Stimulated activated naive CD8-positive, alpha-beta T cell treated with anti-CD3 and anti-CD28 coated beads, Interleukin-15, Interleukin-2, amounts not matched to agents 100 ng/mL and 50 ng/mL, for 24 hours (primary cell): ENCODE results near the gene PAK5.

Experiments used
- H3K27ac Mint-ChIP-seq: one replicate; pipeline ENCODE4 v1.8.0; 2021; ENCODE audit warnings: mild to moderate bottlenecking, mixed read lengths
- H3K27me3 Mint-ChIP-seq: one replicate; pipeline ENCODE4 v1.8.0; 2021; ENCODE audit warnings: mixed read lengths
- H3K36me3 Mint-ChIP-seq: one replicate; pipeline ENCODE4 v1.8.0; 2021; ENCODE audit warnings: low read depth, mixed read lengths
- H3K4me1 Mint-ChIP-seq: one replicate; pipeline ENCODE4 v1.8.0; 2021; ENCODE audit warnings: low read depth, mixed read lengths
- H3K4me3 Mint-ChIP-seq: one replicate; pipeline ENCODE4 v1.8.0; 2021; ENCODE audit warnings: mild to moderate bottlenecking, mixed read lengths
- H3K9me3 Mint-ChIP-seq: one replicate; pipeline ENCODE4 v1.8.0; 2021; ENCODE audit warnings: mixed read lengths

The PAK5 gene

GRCh38 chr20:9534025-9534424 lies 304.9 kb downstream of the PAK5 start:
- peaks cover 6% of the 10 kb centered on the region for H3K27me3 Mint-ChIP-seq
- H3K4me1 Mint-ChIP-seq = no peaks in the 10 kb centered on the region
- H3K4me3 Mint-ChIP-seq = no peak overlapping the region
- no peaks in the 10 kb centered on the region for H3K9me3 Mint-ChIP-seq
- H3K27ac Mint-ChIP-seq = no peak overlapping the region
- no peaks in the 10 kb centered on the region for H3K36me3 Mint-ChIP-seq

DNA sequence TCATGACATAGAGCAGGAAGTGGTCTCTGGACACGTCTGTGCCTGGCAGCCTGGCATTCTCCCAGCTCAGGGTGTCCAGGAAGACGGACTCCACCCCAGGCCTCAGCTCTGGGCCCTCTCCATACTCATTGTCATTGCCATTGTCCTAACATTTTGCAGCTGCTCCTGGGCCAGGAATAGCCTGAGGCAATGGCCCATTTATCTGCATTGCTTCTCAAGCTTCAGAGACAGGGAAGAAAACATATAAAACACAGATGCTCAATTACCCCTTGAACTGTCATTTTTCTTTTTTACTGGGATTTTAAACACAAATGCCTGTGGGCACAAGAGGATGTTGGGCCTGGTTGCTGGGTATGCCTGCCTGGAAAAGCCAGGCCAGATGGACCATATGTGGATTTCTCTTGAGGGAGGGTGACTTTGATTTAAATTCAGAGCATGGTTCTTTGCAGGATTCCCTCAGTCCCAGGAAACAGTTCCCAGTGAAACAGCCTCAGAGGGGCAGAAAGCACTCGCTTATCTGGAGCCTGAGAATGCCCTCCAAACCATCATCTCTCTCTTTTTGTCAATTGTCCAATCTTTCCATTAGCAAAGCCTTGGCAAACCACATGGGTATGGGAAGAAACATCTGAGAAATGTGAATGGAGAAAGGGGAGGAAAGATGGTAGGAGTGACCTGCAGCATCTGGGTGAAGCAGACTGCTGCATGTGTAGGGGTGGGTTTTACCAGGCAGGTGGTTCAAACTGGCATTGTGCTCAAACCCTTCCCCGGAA lies 306.6 kb downstream of the PAK5 start:
- H3K4me1 Mint-ChIP-seq = no peaks in the 10 kb centered on the region
- no peak overlapping the region for H3K27ac Mint-ChIP-seq
- H3K4me3 Mint-ChIP-seq = no peak overlapping the region
- H3K36me3 Mint-ChIP-seq = no peaks in the 10 kb centered on the region
- peaks cover 6% of the 10 kb centered on the region for H3K27me3 Mint-ChIP-seq
- H3K9me3 Mint-ChIP-seq = no peaks in the 10 kb centered on the region

DNA sequence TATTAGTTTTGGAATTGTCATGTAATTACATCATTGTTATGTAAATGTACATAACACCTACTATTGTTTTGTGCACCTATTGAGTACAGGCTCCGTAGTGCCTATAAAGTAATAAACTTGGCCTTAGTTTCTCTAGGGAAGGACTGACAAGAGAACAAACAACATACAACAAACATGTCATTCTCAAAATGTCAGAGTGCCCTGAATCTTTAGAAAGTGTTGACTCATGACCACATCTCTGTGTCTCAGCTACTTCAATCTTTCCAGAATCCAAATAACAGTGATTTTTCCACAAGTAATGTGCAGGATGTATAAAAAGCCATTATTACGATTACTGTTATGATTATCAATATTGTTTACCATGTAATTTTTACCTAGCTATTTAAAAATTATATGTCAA lies 307.3 kb downstream of the PAK5 start:
- Mint-ChIP-seq H3K4me3 (no peak overlapping the region), H3K4me1 (no peaks in the 10 kb centered on the region), H3K27me3 (peaks cover 6% of the 10 kb centered on the region), H3K9me3 (no peaks in the 10 kb centered on the region), H3K36me3 (no peaks in the 10 kb centered on the region), H3K27ac (no peak overlapping the region)

DNA sequence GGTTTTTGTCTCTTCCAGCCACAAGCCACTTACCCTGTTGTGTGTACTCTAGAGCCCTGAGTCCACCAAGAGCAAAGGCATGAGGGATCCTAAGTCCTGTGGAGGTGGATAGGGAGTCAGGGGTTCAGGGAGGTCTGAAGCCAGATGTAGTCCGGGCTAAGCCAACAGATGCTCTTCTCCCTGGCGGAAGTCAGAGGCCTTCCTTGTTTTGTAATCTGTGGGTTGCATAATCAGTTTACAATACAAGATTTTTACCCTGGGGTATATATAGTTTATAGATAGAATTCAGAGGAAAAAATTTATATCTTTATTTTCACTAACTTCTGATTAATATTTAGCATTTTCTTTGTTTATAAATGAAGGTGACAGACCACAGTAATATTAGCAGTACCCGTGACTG lies 315.2 kb downstream of the PAK5 start:
- H3K4me1 Mint-ChIP-seq = no peaks in the 10 kb centered on the region
- H3K27me3 Mint-ChIP-seq = peaks cover 11% of the 10 kb centered on the region
- H3K27ac Mint-ChIP-seq = no peak overlapping the region
- no peaks in the 10 kb centered on the region for H3K9me3 Mint-ChIP-seq
- H3K36me3 Mint-ChIP-seq = no peaks in the 10 kb centered on the region
- no peak overlapping the region for H3K4me3 Mint-ChIP-seq

DNA sequence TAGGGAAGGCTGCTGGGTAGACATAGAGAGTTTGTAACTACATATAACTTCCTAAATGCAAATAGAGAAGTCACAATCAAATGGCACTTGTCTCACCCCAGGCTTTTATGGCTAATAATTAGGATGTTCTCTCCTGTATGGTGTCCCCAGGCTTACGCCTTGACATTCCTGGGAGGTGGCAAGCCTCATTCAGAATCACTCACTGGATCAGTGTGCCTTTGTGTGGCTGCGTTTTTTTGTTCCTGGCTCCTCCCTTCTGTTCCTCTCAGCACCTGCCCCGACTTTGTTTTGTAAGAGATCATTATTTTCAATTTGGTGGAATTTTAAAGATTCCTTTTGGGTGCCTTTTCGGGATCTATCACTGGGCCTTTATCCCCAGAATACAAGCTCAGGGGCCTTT lies 318.8 kb downstream of the PAK5 start:
- peaks cover 41% of the 10 kb centered on the region for H3K27me3 Mint-ChIP-seq
- H3K4me3 Mint-ChIP-seq = no peak overlapping the region
- no peaks in the 10 kb centered on the region for H3K4me1 Mint-ChIP-seq
- no peak overlapping the region for H3K27ac Mint-ChIP-seq
- H3K9me3 Mint-ChIP-seq = no peaks in the 10 kb centered on the region
- no peaks in the 10 kb centered on the region for H3K36me3 Mint-ChIP-seq

DNA sequence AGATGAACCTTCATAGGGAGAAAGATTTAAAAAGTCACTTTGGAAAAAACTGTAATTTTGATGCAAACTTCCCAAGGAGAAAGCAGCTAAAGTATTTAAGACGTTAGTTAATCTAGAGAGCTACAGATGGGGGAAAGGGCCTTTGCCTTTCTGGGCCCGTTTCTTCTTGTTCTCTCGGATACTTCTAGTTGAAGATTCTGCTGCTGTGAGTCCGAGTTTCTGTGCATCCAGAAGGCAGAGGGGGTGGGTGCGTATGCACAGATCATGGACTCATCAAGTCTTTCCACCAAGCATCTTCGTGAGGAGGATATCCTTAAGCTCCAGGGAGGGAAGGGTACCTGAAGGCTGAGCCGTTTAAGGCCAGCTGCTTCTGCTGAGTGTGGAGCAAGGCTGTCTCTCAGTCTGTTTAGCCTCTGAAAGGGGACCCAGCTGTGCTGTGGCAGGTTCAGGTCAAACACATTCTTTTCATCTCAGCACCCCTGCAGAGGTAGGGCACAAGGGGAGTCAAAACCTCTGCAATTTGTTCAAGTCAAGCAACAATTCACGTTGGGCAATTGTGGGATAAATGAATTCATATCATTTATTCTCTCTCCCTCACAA lies 320.2 kb downstream of the PAK5 start:
- Mint-ChIP-seq H3K9me3 (no peaks in the 10 kb centered on the region), H3K4me1 (no peaks in the 10 kb centered on the region), H3K27ac (no peak overlapping the region), H3K27me3 (peaks cover 55% of the 10 kb centered on the region), H3K36me3 (no peaks in the 10 kb centered on the region), H3K4me3 (no peak overlapping the region)

DNA sequence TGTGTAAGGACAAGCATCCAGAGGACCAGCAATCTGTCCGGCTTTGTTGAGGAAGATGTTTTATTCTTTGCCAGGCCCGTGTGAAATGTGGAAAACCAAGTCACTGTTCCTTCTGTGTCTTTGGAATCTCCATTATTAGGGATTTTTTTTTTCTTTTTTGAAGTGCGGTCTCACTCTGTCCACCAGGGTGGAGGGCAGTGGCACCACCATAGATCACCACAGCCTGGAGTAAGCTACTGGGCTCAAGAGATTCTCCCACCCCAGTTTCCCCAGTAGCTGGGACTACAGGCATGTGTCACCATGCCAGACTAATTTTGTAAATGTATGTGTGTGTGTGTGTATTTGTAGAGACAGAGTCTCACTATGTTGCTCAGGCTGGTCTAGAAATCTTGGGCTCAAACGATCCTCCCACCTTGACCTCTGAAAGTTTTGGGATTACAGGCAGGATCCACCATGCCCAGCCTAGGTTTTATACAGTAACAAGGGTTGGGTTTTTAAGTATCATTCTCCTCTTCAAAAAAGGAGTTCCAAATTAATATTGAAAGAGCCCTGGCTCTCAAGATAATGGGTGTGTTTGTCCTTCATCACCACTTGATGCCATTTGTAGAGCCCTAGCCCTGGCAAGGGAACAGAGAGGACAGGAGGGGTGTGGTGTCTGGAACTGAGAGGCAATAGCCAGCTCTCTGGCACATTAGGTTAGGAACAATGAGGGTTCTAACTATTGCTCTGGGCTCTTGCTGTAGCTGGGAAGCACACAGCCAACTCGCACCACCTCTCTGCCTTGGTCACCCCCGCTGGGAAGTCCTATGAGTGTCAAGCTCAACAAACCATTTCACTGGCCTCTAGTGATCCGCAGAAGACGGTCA lies 321.3 kb downstream of the PAK5 start:
- Mint-ChIP-seq H3K36me3 (no peaks in the 10 kb centered on the region), H3K27me3 (peaks cover 57% of the 10 kb centered on the region), H3K9me3 (no peaks in the 10 kb centered on the region), H3K4me1 (no peaks in the 10 kb centered on the region), H3K27ac (no peak overlapping the region), H3K4me3 (no peak overlapping the region)

DNA sequence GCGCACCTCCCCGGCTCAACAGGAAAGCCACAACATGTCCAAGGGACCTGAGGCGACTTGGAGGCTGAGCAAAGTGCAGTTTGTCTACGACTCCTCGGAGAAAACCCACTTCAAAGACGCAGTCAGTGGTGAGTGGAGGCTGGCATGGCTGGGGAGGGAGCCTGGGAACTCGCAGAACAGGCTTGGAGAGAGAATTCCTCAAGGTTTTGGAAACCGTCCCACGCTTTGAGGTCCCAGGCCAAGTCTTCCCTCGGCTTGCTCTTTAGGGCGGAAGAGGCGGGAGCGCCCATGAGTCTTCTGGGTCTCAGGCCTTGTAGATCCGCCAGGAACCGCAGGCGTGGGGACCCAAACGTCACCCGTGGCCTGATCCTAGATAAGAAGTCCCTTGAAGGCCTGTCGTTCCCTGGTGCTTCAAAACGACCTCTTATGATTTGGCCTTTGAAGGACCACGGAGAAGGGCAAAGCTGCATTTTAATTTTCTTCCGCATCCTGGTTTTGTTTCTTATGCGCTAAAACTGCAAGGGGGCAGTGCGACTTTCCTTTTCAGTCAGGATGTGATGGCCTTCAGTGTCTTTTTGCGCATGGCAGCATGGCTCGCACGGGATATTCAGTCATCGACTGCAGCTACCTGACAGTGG lies 322.5 kb downstream of the PAK5 start:
- Mint-ChIP-seq H3K4me1 (no peaks in the 10 kb centered on the region), H3K27ac (no peak overlapping the region), H3K36me3 (no peaks in the 10 kb centered on the region), H3K27me3 (peaks cover 68% of the 10 kb centered on the region), H3K4me3 (no peak overlapping the region), H3K9me3 (no peaks in the 10 kb centered on the region)

- Mint-ChIP-seq H3K27ac (no peak overlapping the region), H3K9me3 (no peaks in the 10 kb centered on the region)
These were observed 323.1 kb downstream of the PAK5 start for GRCh38 chr20:9515741-9516233.

DNA sequence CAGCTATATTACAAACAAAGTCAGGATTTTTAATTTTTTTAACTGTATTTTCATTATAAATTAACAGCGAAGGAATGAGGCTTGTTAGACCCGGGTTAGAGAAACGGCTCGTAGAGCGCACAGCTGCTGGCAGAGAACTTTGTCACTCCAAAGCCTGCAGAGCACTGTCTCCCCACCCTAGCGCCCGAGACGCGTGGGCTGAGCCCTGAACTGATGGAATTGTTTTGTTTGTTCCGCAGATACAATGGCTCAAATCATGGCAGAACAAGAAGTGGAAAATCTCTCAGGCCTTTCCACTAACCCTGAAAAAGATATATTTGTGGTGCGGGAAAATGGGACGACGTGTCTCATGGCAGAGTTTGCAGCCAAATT lies 323.7 kb downstream of the PAK5 start:
- peaks cover 73% of the 10 kb centered on the region for H3K27me3 Mint-ChIP-seq
- no peaks in the 10 kb centered on the region for H3K4me1 Mint-ChIP-seq
- no peak overlapping the region for H3K4me3 Mint-ChIP-seq
- H3K36me3 Mint-ChIP-seq = no peaks in the 10 kb centered on the region
- H3K9me3 Mint-ChIP-seq = no peaks in the 10 kb centered on the region
- H3K27ac Mint-ChIP-seq = no peak overlapping the region

More at GRCh38 chr20:9515741-9516233, 323.1 kb downstream of the PAK5 start:
- Mint-ChIP-seq H3K4me3 (no peak overlapping the region), H3K4me1 (no peaks in the 10 kb centered on the region), H3K27me3 (peaks cover 71% of the 10 kb centered on the region), H3K36me3 (no peaks in the 10 kb centered on the region)

DNA sequence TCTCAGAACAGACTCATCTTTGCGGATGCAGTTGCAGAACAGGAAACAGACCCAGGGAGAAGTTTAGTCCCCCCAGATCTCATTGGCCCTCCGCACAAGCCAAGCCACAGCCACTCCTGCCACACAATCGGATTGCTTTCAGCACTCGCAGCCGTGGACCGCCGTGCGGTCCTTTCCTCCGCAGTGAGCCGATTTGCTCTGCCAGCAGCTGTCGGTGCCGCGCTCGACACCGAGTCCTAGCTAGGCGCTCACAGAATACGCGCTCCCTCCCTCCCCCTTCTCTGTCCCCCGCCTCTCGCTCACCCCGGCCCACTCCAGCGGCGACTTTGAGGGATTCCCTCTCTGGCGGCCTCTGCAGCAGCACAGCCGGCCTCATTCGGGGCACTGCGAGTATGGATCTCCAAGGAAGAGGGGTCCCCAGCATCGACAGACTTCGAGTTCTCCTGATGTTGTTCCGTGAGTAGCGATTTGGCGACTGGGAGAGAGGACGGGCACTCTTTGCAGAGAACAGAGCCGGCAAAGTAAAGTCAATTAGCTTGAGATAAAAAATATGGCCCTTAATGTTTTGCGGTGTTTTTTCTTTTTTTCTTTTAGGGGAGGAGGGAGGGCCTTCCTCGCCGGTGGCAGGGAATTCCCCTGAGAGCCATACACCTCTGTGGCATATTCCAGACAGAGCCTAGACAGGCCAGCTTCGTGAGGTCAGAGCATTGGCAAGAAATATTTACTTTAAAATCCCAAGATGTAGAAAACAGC lies 324.2 kb downstream of the PAK5 start, which contains the start of gene LAMP5:
TSS of gene LAMP5 (plus strand) at position 130 of the 753 bp plus-strand sequence. CDS start at position 393, 263 bp downstream.
- Mint-ChIP-seq H3K27ac (no peak within 1 kb of the TSS), H3K9me3 (no peaks in the 10 kb centered on the region), H3K27me3 (peaks cover 73% of the 10 kb centered on the region), H3K4me3 (no peak within 1 kb of the TSS), H3K36me3 (no peaks in the 10 kb centered on the region), H3K4me1 (no peaks in the 10 kb centered on the region)

DNA sequence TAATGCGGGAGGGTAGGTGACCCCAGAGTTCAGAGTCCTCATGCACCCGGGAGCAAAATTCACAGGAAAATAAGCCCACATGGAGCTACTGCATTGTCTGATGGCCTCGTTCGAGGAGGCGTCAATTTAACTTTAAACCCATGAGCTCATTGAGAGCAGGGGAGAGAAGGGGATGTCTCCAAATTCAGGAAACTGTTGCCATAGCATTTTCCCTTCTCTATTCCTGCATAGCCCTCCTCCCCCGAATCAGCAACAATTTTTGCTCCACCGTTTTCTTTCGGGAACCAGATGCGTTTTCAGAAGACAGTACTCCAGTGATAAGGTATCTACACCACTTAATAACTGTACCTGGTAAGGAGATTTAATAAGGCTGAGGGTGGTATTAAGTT lies 324.8 kb downstream of the PAK5 start:
- Mint-ChIP-seq H3K4me3 (no peak overlapping the region), H3K27ac (no peak overlapping the region), H3K36me3 (no peaks in the 10 kb centered on the region), H3K9me3 (no peaks in the 10 kb centered on the region), H3K4me1 (no peaks in the 10 kb centered on the region), H3K27me3 (peaks cover 76% of the 10 kb centered on the region)

DNA sequence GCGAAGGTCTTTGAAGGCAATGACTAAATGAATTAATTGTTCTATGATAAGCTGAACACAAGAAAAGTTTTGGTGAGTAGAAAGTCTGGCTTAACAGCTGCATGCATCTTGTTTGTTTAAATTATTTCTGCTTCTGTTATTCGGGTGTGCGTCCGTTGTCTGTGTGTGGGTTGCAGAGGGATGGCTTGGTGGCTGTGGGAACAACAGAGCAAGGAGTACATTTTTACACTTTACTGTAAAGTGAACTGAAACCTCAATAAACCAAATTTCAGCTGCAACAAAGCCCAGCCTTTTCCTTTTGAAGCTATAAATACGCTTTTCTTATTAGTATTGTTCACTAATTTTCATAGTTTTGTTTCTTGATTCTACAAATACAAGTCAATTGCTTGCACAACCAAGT lies 328.0 kb downstream of the PAK5 start:
- H3K4me3 Mint-ChIP-seq = no peak overlapping the region

DNA sequence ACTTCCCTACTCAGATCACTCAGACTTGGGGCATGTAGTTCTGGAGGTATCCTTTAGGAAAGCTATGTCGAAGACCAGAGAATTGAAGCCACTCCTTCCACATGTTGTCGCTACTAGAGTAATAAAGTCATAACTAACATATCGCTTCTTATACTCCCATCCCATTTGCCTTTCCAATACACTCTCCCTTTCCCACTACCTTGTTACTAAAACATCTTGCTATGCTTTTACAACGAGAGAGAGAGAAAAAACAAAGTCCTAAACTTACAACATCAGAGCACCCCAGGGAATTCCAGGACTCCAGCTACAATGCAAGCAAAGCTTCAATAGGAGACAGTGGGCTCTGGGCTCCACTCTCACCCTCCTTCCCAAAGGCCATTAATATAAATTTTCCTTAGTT lies 329.6 kb downstream of the PAK5 start:
- H3K9me3 Mint-ChIP-seq = no peaks in the 10 kb centered on the region
- H3K27me3 Mint-ChIP-seq = peaks cover 59% of the 10 kb centered on the region
- no peaks in the 10 kb centered on the region for H3K36me3 Mint-ChIP-seq
- no peak overlapping the region for H3K27ac Mint-ChIP-seq
- H3K4me1 Mint-ChIP-seq = no peaks in the 10 kb centered on the region
- no peak overlapping the region for H3K4me3 Mint-ChIP-seq

More for the DNA sequence above, 328.0 kb downstream of the PAK5 start:
- H3K27me3 Mint-ChIP-seq = peaks cover 67% of the 10 kb centered on the region
- H3K36me3 Mint-ChIP-seq = no peaks in the 10 kb centered on the region
- H3K9me3 Mint-ChIP-seq = no peaks in the 10 kb centered on the region
- no peak overlapping the region for H3K27ac Mint-ChIP-seq
- no peaks in the 10 kb centered on the region for H3K4me1 Mint-ChIP-seq
